Measurements from ENCODE around the gene CABYR.

DNA sequence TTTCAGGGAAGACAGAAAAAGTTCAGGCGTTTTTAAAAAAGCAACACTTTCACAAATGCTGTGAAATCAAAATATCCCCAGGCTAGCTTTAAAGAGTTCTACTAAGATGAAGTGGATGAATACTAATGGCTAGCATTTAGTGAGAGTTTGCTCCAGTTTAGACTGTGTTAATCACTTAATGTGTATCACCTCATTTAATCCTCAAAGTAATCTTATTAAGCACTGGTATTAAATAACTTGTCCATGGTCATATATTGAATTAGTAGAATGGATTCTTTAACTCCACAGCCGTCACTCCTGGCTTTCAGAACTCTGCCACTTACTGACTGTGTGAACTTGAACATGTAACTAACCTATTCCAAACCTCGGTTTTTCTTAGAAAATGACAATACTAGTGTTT is 66.0 kb downstream of the CABYR start:
- TF ChIP-seq, protein P1, sequence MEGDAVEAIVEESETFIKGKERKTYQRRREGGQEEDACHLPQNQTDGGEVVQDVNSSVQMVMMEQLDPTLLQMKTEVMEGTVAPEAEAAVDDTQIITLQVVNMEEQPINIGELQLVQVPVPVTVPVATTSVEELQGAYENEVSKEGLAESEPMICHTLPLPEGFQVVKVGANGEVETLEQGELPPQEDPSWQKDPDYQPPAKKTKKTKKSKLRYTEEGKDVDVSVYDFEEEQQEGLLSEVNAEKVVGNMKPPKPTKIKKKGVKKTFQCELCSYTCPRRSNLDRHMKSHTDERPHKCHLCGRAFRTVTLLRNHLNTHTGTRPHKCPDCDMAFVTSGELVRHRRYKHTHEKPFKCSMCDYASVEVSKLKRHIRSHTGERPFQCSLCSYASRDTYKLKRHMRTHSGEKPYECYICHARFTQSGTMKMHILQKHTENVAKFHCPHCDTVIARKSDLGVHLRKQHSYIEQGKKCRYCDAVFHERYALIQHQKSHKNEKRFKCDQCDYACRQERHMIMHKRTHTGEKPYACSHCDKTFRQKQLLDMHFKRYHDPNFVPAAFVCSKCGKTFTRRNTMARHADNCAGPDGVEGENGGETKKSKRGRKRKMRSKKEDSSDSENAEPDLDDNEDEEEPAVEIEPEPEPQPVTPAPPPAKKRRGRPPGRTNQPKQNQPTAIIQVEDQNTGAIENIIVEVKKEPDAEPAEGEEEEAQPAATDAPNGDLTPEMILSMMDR (IDR thresholded peaks at IDR 0.05; ENCODE audit: insufficient read depth, low read length, poor library complexity, severe bottlenecking): no peak
- TF ChIP-seq EZH2phosphoT487 (conservative IDR thresholded peaks at IDR 0.05; ENCODE audit: low read length): no peak

Data from SU-DHL-6 (cell line).